ENCODE results near the gene G3BP2.

- TF ChIP-seq, protein P1, sequence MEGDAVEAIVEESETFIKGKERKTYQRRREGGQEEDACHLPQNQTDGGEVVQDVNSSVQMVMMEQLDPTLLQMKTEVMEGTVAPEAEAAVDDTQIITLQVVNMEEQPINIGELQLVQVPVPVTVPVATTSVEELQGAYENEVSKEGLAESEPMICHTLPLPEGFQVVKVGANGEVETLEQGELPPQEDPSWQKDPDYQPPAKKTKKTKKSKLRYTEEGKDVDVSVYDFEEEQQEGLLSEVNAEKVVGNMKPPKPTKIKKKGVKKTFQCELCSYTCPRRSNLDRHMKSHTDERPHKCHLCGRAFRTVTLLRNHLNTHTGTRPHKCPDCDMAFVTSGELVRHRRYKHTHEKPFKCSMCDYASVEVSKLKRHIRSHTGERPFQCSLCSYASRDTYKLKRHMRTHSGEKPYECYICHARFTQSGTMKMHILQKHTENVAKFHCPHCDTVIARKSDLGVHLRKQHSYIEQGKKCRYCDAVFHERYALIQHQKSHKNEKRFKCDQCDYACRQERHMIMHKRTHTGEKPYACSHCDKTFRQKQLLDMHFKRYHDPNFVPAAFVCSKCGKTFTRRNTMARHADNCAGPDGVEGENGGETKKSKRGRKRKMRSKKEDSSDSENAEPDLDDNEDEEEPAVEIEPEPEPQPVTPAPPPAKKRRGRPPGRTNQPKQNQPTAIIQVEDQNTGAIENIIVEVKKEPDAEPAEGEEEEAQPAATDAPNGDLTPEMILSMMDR (IDR thresholded peaks at IDR 0.05) = no peak
- no peak for TF ChIP-seq POLR2AphosphoS5 (IDR thresholded peaks at IDR 0.05)
Measured at GRCh38 chr4:75714704-75715103, 41.5 kb upstream of the G3BP2 start.
